ENCODE results near the gene HINFP. TPM values are rescaled to one million over a fixed set of nuclear protein-coding genes. Genes with fewer than 3 reads are reported as not detected.
"Not testable (repeated sequence)": the region's sequence is repeated elsewhere in the genome, so short reads cannot be mapped to it uniquely, and the experiment has no call there.

Gene HINFP
- total RNA-seq, 1 donor from 2014 or later = 12.8 TPM

DNA sequence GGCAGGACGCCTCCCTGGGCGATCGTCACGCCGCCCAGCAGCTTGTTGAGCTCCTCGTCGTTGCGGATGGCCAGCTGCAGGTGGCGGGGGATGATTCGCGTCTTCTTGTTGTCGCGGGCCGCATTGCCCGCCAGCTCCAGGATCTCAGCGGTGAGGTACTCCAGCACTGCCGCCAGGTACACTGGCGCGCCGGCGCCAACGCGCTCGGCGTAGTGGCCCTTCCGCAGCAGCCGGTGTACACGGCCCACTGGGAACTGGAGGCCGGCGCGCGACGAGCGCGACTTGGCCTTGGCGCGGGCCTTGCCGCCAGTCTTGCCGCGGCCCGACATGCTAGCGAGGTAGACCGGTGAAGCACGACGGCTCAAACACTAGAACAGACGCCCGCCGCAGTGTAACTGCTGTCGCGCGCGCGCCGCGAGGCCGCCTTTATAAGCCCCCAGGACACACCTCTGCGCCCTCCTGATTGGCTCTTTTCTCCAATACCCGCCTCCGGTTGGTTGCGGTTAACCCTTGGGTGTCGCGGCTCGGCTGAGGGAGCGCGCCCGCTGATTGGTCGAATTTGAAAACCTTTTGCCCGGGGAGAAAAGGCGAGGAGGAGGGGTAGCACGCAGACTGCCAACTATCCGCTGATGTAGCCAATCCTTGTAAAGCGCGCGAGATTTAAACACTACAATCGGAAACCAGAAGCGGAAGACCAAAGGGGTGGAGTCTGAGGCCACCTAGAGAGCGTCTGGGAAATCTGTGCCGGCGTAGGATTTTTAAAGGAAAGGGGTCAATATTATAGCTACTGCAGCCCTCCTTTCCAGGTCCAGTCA lies 26.1 kb upstream of the HINFP start:
- ATAC-seq (peak; percentile 96), DNase-seq (peak; percentile 98)
- intact Hi-C loops (cut with micrococcal nuclease) = no loop called here

- intact Hi-C loops (cut with micrococcal nuclease) = no loop called here
- ATAC-seq = no peak
- no peak for DNase-seq
These were observed 21.7 kb upstream of the HINFP start for GRCh38 chr11:119099711-119100110.

GRCh38 chr11:119100246-119100970 lies 21.0 kb upstream of the HINFP start:
- intact Hi-C loops (cut with micrococcal nuclease) = no loop called here
- DNase-seq (no peak), ATAC-seq (no peak)

GRCh38 chr11:119100994-119101758 lies 20.2 kb upstream of the HINFP start:
- no peak for DNase-seq

GRCh38 chr11:119101759-119102423 lies 19.5 kb upstream of the HINFP start, which contains the start of gene DPAGT1:
TSS of gene DPAGT1 (minus strand) at chr11:119101853. CDS start at chr11:119101655, 198 bp downstream.
- intact Hi-C loops (cut with micrococcal nuclease) = no loop called here
- peak; percentile 94 for ATAC-seq
- peak; percentile 88 for DNase-seq

More at GRCh38 chr11:119100994-119101758, 20.2 kb upstream of the HINFP start:
- peak; percentile 2 for ATAC-seq
- intact Hi-C loops (cut with micrococcal nuclease) = no loop called here

DNA sequence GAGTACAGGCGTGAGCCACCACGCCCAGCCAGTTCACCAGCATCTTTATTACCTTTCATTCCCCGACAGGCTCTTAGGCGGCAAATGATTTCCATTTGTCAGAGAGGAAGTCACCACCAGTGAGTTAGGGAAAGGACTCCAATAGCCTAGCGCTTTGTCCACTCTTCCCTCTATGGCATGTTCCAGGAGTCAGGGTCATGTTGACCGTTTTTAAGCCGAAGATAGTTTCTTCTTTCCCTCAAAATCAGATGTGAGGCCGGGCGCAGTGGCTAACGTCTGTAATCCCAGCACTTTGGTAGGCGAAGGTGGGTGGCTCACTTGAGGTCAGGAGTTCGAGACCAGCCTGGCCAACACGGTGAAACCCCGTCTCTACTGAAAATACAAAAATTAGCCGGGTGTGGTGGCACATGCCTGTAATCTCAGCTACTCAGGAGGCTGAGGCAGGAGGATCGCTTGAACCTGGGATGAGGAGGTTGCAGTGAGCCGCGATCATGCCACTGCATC lies 18.2 kb upstream of the HINFP start:
- DNase-seq; intact Hi-C loops (cut with micrococcal nuclease); ATAC-seq: not testable (repeated sequence)

GRCh38 chr11:119103793-119104192 lies 17.6 kb upstream of the HINFP start:
- intact Hi-C loops (cut with micrococcal nuclease) = no loop called here
- DNase-seq = no peak
- no peak for ATAC-seq

GRCh38 chr11:119106564-119107537 lies 14.5 kb upstream of the HINFP start, which contains the start of gene C2CD2L:
TSS of gene C2CD2L (plus strand) at chr11:119107344. CDS start at chr11:119107742, 398 bp downstream.
- intact Hi-C loops (cut with micrococcal nuclease) = no loop called here
- DNase-seq (peak; percentile 96), ATAC-seq (peak; percentile 94)

DNA sequence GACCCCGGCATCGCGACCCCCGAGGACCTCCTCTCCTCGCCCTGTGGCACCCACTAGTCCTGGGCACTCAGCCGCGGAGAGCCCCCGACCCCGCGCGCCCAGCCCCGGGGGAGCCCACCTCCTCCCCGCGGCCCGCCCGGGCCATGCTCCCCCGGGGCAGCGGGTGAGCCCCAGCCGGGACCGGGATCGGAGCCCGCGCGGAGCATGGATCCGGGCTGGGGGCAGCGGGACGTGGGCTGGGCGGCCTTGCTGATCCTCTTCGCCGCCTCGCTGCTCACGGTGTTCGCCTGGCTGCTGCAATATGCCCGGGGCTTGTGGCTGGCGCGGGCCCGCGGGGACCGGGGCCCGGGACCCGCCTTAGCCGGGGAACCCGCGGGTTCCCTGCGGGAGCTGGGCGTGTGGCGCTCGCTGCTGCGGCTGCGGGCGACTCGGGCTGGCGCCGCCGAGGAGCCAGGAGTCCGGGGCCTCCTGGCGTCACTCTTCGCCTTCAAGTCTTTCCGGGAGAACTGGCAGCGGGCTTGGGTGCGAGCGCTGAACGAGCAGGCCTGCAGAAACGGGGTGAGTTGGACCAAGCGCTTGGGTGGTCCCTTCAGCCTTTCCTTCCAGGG lies 13.7 kb upstream of the HINFP start:
- no peak for DNase-seq

DNA sequence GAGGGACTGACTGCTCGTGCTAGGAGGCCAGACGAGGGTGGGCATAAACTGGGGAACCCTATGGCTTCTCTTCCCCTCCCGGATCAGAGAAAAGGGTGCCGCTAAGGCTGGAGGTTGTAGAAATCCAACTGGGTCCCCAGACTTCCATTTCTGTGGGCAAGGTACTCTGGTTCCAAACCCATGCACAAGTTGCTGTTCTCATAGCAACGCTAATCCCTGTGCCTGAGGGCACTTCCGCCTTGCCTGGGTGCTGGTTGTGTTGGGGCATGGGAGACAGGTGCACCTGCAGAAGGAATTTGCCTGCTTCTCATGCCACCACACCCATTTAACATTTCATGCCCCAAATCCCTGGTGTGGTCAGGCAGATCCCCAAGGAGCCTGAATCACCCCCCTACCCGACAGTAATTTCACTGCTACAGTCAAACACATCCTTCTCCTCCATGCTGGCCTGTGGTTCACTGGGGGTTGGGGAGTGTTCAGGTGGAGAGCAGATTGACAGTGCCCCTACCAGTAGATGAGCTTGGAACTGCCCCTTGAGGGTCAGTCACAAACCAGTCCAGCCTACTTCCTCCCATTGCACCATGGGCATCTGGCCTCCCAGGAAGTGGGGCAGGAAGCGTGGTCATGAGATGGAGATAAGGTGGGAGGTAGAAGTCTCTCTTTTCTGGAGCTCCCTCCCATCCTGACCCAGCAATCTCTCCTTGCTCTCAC lies 13.1 kb upstream of the HINFP start:
- no peak for ATAC-seq
- intact Hi-C loops (cut with micrococcal nuclease) = no loop called here
- no peak for DNase-seq

More for the DNA sequence above, 13.7 kb upstream of the HINFP start:
- ATAC-seq = peak; percentile 41
- intact Hi-C loops (cut with micrococcal nuclease) = no loop called here

- no peak for DNase-seq
- no peak for ATAC-seq
- intact Hi-C loops (cut with micrococcal nuclease) = no loop called here
These were observed 12.5 kb upstream of the HINFP start for GRCh38 chr11:119108857-119109221.

- no peak for DNase-seq
- intact Hi-C loops (cut with micrococcal nuclease) = no loop called here
- no peak for ATAC-seq
These were observed 11.5 kb upstream of the HINFP start for GRCh38 chr11:119109843-119110242.

DNA sequence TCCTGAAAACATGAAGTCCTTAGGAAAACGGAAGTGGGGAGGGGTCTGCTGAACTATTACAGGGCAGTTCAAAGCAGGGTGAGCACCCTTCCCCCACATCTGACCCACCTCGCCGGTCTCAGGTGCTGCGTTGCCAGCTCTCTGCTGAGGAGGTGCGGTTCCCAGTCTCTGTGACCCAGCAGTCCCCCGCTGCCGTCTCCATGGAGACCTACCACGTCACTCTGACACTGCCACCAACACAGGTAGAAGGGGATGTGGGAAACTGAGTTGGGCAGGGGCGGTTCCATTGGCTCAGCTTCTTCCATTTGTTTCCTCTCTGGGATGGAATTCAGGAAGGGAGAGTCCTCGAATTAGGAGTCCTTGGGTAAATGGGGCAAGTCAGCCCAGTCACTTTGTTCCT lies 10.9 kb upstream of the HINFP start:
- intact Hi-C loops (cut with micrococcal nuclease) = no loop called here
- DNase-seq = no peak
- no peak for ATAC-seq

- intact Hi-C loops (cut with micrococcal nuclease) = no loop called here
These were observed 9.9 kb upstream of the HINFP start for GRCh38 chr11:119111361-119111925.

GRCh38 chr11:119112314-119113020 lies 8.9 kb upstream of the HINFP start:
- ATAC-seq = no peak
- intact Hi-C loops (cut with micrococcal nuclease) = no loop called here
- DNase-seq = no peak

More at GRCh38 chr11:119111361-119111925, 9.9 kb upstream of the HINFP start:
- no peak for ATAC-seq
- DNase-seq = no peak

GRCh38 chr11:119113716-119114115 lies 7.7 kb upstream of the HINFP start:
- no peak for DNase-seq
- intact Hi-C loops (cut with micrococcal nuclease) = no loop called here
- ATAC-seq = no peak

All from left ventricle myocardium superior (tissue), 1 donor.